Measurements from ENCODE around the gene DNAAF8. TPM values are rescaled to one million over a fixed set of nuclear protein-coding genes. Genes with fewer than 3 reads are reported as not detected.

DNAAF8 gene
- total and polyA plus RNA-seq, 4 donors: 1.2 to 6.0 (median 4.7) TPM

DNA sequence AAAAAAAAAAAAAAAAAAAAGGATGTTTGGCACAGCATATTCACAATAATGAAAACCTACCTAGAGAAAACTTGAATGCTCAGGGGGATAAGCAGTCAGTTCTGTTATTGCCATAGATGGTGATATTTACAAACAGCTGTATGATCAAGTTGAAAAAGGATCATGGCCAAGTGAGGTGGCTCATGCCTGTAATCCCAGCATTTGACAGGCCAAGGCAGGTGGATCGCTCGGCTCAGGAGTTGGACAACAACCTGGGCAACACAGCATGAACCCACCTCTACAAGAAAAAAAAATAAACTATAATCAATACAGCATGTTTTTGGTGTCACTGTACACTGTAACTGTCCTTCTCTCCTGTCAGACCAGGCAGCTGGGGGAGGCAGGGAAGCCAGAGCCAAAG lies 19.3 kb upstream of the DNAAF8 start:
- Histone ChIP-seq H3K4me1 (ENCODE audit: control insufficient read depth, insufficient read depth, low read length) (no peaks in the 10 kb centered on the region), H3K27me3 (ENCODE audit: control insufficient read depth, insufficient read depth, low read length) (no peaks in the 10 kb centered on the region), H3K4me3 (ENCODE audit: low read depth, low read length) (no peak overlapping the region), H3K9me3 (ENCODE audit: control insufficient read depth, insufficient read depth, low read length) (no peaks in the 10 kb centered on the region), H3K27ac (ENCODE audit: low read depth, low read length) (no peak overlapping the region), H3K36me3 (ENCODE audit: control insufficient read depth, insufficient read depth, low read length) (peaks cover 65% of the 10 kb centered on the region)
- WGBS (ENCODE audit: insufficient coverage): no CpG with 5 or more reads among the region's 2 CpGs
- DNase-seq (ENCODE audit: low read depth in 4 of 6, low spot score in 6 of 6): no peak

- no peaks in the 10 kb centered on the region for H3K9me3 ChIP-seq (ENCODE audit: control insufficient read depth, insufficient read depth, low read length)
- no peaks in the 10 kb centered on the region for H3K4me1 ChIP-seq (ENCODE audit: control insufficient read depth, insufficient read depth, low read length)
- WGBS (ENCODE audit: insufficient coverage): 64% methylated on average over 3 of the region's 5 CpGs
- H3K27me3 ChIP-seq (ENCODE audit: control insufficient read depth, insufficient read depth, low read length): no peaks in the 10 kb centered on the region
- no peak overlapping the region for H3K4me3 ChIP-seq (ENCODE audit: low read depth, low read length)
- no peak overlapping the region for H3K27ac ChIP-seq (ENCODE audit: low read depth, low read length)
- no peak for DNase-seq (ENCODE audit: low read depth in 4 of 6, low spot score in 6 of 6)
- H3K36me3 ChIP-seq (ENCODE audit: control insufficient read depth, insufficient read depth, low read length): peaks cover 63% of the 10 kb centered on the region
These were observed 15.9 kb upstream of the DNAAF8 start for GRCh38 chr16:4718466-4718865.

DNA sequence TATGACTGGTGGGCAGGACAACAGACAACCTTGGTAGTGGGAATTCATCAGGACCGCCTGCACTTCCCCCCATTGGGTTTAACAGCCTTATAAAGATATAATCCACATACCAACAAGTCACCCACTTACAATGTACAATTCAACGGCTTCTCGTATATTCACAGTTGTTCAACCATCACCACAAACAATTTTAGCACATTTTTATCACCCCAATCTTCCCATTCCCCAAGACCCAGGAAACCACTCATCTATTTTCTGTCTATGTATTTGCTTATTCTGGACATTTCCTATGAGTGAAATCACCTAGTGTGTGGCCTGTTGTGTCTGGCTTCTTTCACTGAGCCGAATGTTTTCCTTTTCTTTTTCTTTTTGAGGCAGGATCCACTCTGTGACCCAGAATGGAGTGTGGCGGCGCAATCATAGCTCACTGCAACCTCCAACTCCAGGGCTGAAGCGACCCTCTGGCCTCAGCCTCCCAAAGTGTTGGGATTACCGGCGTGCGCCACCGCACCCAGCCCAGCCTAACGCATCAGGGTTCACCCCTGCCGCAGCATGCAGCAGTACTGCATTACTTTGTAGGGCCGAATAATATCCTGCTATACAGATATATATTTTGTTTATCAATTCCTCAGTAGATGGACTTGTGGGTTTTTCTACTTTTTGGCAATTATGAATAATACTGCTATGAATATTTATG lies 11.1 kb upstream of the DNAAF8 start:
- 90% methylated on average over 10 of the region's 14 CpGs for WGBS (ENCODE audit: insufficient coverage)
- H3K4me1 ChIP-seq (ENCODE audit: control insufficient read depth, insufficient read depth, low read length): no peaks in the 10 kb centered on the region

GRCh38 chr16:4724661-4725270 lies 9.6 kb upstream of the DNAAF8 start:
- H3K4me1 ChIP-seq (ENCODE audit: control insufficient read depth, insufficient read depth, low read length): no peaks in the 10 kb centered on the region
- H3K27ac ChIP-seq (ENCODE audit: low read depth, low read length): no peak overlapping the region
- H3K9me3 ChIP-seq (ENCODE audit: control insufficient read depth, insufficient read depth, low read length): no peaks in the 10 kb centered on the region
- DNase-seq (ENCODE audit: low read depth in 4 of 6, low spot score in 6 of 6): no peak
- H3K36me3 ChIP-seq (ENCODE audit: control insufficient read depth, insufficient read depth, low read length): peaks cover 54% of the 10 kb centered on the region
- H3K27me3 ChIP-seq (ENCODE audit: control insufficient read depth, insufficient read depth, low read length): no peaks in the 10 kb centered on the region
- WGBS (ENCODE audit: insufficient coverage): 94% methylated on average over 10 of the region's 11 CpGs
- no peak overlapping the region for H3K4me3 ChIP-seq (ENCODE audit: low read depth, low read length)

More for the DNA sequence above, 11.1 kb upstream of the DNAAF8 start:
- DNase-seq (ENCODE audit: low read depth in 4 of 6, low spot score in 6 of 6): no peak
- Histone ChIP-seq H3K36me3 (ENCODE audit: control insufficient read depth, insufficient read depth, low read length) (peaks cover 55% of the 10 kb centered on the region), H3K27me3 (ENCODE audit: control insufficient read depth, insufficient read depth, low read length) (no peaks in the 10 kb centered on the region), H3K4me3 (ENCODE audit: low read depth, low read length) (no peak overlapping the region), H3K27ac (ENCODE audit: low read depth, low read length) (no peak overlapping the region), H3K9me3 (ENCODE audit: control insufficient read depth, insufficient read depth, low read length) (no peaks in the 10 kb centered on the region)

DNA sequence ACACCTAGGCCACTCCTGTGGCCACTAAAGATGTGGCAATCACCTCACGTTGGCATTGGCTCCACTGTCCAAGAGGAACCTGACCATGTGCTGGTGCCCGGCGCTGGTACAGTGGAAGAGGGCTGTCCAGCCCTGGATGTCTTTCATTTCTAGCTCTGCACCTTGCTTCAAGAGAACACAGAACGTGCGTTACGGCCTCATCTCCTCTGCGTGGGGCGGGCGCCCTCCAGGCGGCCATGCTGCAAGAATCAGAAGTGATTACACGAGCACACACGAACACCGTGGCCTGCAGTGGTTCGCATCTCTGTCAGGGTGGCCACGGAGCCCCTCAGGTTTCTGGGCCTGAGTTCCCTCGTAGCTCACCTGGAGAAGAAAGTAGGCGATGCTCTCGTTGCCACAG lies 7.7 kb upstream of the DNAAF8 start:
- Histone ChIP-seq H3K4me3 (ENCODE audit: low read depth, low read length) (no peak overlapping the region), H3K36me3 (ENCODE audit: control insufficient read depth, insufficient read depth, low read length) (peaks cover 56% of the 10 kb centered on the region), H3K27me3 (ENCODE audit: control insufficient read depth, insufficient read depth, low read length) (no peaks in the 10 kb centered on the region), H3K27ac (ENCODE audit: low read depth, low read length) (no peak overlapping the region), H3K4me1 (ENCODE audit: control insufficient read depth, insufficient read depth, low read length) (no peaks in the 10 kb centered on the region), H3K9me3 (ENCODE audit: control insufficient read depth, insufficient read depth, low read length) (no peaks in the 10 kb centered on the region)
- no peak for DNase-seq (ENCODE audit: low read depth in 4 of 6, low spot score in 6 of 6)
- 94% methylated on average over 18 of the region's 18 CpGs for WGBS (ENCODE audit: insufficient coverage)

DNA sequence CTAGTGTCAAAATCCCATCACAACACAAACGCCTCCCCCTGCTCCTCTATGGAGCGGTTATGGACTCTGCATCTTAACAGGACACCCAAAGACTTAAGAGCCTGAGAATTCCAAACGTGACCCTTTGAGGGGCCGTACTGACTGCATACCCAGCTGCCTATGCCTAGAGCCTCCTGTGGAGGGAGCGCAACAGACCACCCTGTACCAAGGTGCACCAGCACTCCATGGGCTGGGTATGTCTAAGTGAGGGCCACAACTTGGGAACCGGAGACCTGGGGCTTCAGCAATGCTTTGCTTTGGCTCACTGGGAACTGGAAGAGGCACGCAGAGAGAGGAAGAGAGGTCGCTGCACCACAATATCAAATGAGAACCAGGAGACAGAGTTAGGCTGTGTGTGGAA lies 5.7 kb upstream of the DNAAF8 start:
- Histone ChIP-seq H3K4me3 (ENCODE audit: low read depth, low read length) (no peak overlapping the region), H3K36me3 (ENCODE audit: control insufficient read depth, insufficient read depth, low read length) (peaks cover 46% of the 10 kb centered on the region), H3K27ac (ENCODE audit: low read depth, low read length) (no peak overlapping the region), H3K4me1 (ENCODE audit: control insufficient read depth, insufficient read depth, low read length) (peaks cover 5% of the 10 kb centered on the region), H3K9me3 (ENCODE audit: control insufficient read depth, insufficient read depth, low read length) (no peaks in the 10 kb centered on the region), H3K27me3 (ENCODE audit: control insufficient read depth, insufficient read depth, low read length) (no peaks in the 10 kb centered on the region)
- no peak for DNase-seq (ENCODE audit: low read depth in 4 of 6, low spot score in 6 of 6)
- WGBS (ENCODE audit: insufficient coverage): 96% methylated on average over 4 of the region's 8 CpGs

GRCh38 chr16:4729876-4730275 lies 4.5 kb upstream of the DNAAF8 start:
- peaks cover 6% of the 10 kb centered on the region for H3K4me1 ChIP-seq (ENCODE audit: control insufficient read depth, insufficient read depth, low read length)
- peaks cover 44% of the 10 kb centered on the region for H3K36me3 ChIP-seq (ENCODE audit: control insufficient read depth, insufficient read depth, low read length)
- DNase-seq (ENCODE audit: low read depth in 4 of 6, low spot score in 6 of 6): no peak
- H3K27me3 ChIP-seq (ENCODE audit: control insufficient read depth, insufficient read depth, low read length): no peaks in the 10 kb centered on the region
- no peak overlapping the region for H3K4me3 ChIP-seq (ENCODE audit: low read depth, low read length)
- H3K9me3 ChIP-seq (ENCODE audit: control insufficient read depth, insufficient read depth, low read length): no peaks in the 10 kb centered on the region
- 96% methylated on average over 13 of the region's 15 CpGs for WGBS (ENCODE audit: insufficient coverage)
- H3K27ac ChIP-seq (ENCODE audit: low read depth, low read length): no peak overlapping the region

DNA sequence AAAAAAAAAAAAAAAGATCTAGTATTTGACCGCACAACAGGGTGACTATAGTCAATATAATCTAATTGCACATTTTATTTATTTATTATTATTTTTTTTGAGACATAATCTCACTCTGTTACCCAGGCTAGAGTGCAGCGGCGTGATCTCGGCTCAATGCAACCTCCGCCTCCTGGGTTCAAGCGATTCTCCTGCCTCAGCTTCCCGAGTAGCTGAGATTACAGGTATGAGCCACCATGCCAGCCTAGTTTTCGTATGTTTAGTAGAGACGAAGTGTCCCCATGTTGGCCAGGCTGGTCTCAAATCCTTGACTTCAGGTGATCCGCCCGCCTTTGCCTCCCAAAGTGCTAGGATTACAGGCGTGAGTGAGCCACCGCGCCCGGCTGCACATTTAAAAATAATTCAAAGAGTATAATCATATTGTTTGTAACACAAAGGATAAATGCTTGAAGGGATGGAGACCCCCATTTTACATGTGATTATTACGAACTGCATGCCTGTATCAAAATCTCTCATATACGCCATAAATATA lies 1.1 kb upstream of the DNAAF8 start:
- WGBS (ENCODE audit: insufficient coverage): 23% methylated on average over 5 of the region's 17 CpGs
- Histone ChIP-seq H3K27ac (ENCODE audit: low read depth, low read length) (no peak overlapping the region), H3K4me3 (ENCODE audit: low read depth, low read length) (peak overlapping the region; percentile 80), H3K36me3 (ENCODE audit: control insufficient read depth, insufficient read depth, low read length) (peaks cover 20% of the 10 kb centered on the region), H3K4me1 (ENCODE audit: control insufficient read depth, insufficient read depth, low read length) (peaks cover 17% of the 10 kb centered on the region), H3K9me3 (ENCODE audit: control insufficient read depth, insufficient read depth, low read length) (no peaks in the 10 kb centered on the region), H3K27me3 (ENCODE audit: control insufficient read depth, insufficient read depth, low read length) (no peaks in the 10 kb centered on the region)
- peak in 1 of 6 donors; percentile 2 for DNase-seq (ENCODE audit: low read depth in 4 of 6, low spot score in 6 of 6)

DNA sequence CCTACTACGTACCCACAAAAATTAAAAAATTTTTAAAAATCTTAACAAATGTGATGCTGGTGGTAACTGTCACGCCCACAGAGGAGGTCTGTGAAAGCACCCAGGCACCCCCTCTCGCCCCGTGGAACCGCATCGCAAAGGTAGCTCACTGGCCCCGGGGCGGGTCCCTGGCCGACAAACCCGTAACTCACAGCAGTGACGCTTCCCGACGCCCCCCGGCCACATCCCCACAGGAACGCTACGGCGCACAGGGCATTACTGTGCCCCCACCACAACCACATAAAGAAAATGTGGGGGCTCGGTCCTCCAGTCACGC lies 632 bp upstream of the DNAAF8 start:
- 0% methylated on average over 18 of the region's 19 CpGs for WGBS (ENCODE audit: insufficient coverage)
- Histone ChIP-seq H3K4me3 (ENCODE audit: low read depth, low read length) (peak overlapping the region; percentile 80), H3K9me3 (ENCODE audit: control insufficient read depth, insufficient read depth, low read length) (no peaks in the 10 kb centered on the region), H3K4me1 (ENCODE audit: control insufficient read depth, insufficient read depth, low read length) (peaks cover 17% of the 10 kb centered on the region), H3K27ac (ENCODE audit: low read depth, low read length) (peak overlapping the region; percentile 80), H3K36me3 (ENCODE audit: control insufficient read depth, insufficient read depth, low read length) (peaks cover 15% of the 10 kb centered on the region), H3K27me3 (ENCODE audit: control insufficient read depth, insufficient read depth, low read length) (no peaks in the 10 kb centered on the region)
- no peak for DNase-seq (ENCODE audit: low read depth in 4 of 6, low spot score in 6 of 6)

Measured in spinal cord (tissue), 10 donors.